GM21737 (cell line): ENCODE results near the gene CFAP53.
"Not testable (repeated sequence)": the region's sequence is repeated elsewhere in the genome, so short reads cannot be mapped to it uniquely, and the experiment has no call there.

Experiments
- ATAC-seq: cut with Tn5 transposase; IDR thresholded peaks from one replicate; pipeline ENCODE4 v1.9.1; 2021; ENCODE audit warnings: mild to moderate bottlenecking, moderate library complexity; ENCODE audit not compliant: unreplicated experiment

Gene CFAP53

DNA sequence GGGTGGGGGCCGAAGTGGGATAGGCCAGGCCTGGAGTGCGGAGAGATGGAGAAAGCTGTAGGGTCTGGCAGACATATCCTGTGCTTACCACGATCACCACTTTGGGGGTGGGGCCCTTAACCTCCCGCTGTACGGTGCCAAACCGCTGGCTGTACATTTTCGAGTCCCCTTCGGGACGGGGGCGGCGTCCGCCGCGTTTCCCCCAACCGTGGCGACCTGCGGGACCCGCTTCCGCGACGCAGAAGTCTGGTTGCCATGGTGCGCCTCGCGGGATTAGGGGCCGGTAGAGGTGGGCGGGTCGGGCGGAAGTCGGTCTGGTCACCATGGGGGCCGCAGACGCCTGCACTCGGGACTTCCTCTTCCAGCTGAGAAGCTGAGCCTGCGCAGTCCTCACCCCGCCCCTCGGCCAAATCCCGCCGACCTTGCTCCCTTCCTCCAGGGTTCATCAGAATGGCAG, at the start of gene CFAP53:
CFAP53 (minus strand) TSS at position 248 of the 457 bp plus-strand sequence; CDS start at position 157, 91 bp downstream.
- peak; percentile 80 for ATAC-seq

DNA sequence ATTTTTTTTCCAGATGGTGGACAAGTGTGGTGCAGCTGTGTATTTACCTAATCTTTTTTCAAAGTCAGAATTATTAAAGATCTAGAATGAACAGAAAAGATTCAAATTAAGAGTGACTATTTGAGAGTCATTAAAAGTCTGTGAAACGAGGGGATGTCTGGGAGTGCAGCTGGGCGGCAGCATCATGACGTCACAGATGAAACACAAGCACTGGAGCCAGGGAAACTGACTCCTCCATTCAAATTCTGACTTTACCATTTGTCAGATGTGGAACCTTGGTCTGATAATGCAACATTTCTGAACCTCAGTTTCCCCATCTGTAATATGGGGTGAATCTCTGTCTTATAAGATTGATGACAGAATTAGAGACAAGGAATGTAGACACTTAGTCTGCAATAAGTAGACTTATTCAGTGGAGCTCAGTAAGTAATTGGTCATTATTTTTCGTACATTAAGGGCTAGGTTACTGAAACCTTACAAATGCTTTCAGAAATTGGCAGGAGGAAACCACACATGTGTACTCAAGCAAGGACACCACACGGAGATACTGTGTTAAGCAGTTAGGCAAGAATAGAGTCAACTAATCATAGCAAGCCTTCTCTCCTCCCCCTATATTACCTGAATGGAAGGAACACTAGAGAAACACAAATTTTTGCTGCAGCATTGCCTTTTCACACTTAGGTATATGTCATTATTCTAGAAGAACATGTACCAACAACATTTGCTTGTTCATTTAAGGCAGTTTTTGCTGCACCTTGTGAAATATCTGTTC, 49.0 kb upstream of the CFAP53 start:
- peak; percentile 69 for ATAC-seq

DNA sequence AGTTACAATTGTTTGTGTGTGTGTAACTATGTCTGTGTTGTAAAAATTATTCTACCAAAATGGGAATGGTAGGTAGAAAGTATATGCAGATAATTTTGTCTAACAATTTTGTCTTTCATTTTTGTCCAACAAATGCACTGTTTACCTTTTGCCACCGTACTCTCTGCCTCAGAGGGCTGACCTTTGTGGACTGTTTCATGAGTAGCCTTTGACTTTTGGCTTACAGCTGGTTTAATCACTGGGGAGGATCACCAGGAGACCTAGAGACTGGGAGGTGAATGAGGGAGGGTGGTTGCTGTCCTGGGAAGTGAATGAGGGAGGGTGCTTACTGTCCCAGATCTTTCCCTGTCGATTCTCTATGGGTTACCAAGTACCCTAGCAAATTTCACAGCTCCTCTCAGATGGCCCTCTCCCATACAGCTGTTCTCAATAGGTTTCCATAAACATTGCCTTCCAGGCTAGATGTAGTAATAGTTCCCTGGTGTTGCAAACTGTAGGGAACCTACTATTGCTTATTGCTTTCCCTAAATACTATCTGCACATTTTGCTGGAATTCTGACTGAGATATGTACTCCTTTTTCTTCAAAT, 47.7 kb upstream of the CFAP53 start:
- ATAC-seq = no peak

- peak; percentile 21 for ATAC-seq
These were observed 46.8 kb upstream of the CFAP53 start for GRCh38 chr18:50313031-50313607.

GRCh38 chr18:50312296-50313030, 46.2 kb upstream of the CFAP53 start:
- ATAC-seq = peak; percentile 64

GRCh38 chr18:50311650-50312049, 45.4 kb upstream of the CFAP53 start:
- ATAC-seq = no peak

DNA sequence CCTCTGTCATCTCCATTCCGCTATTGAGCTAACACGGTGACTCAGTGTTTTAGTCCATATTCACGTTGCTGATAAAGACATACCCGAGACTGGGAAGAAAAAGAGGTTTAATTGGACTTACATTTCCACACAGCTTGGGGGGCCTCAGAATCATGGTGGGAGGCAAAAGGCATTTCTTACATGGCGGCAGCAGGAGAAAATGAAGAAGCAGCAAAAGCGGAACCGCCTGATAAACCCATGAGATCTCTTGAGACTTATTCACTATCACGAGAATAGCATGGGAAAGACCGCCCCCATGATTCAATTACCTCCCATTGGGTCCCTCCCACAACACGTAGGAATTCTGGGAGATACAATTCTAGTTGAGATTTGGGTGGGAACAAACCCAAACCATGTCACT, 43.8 kb upstream of the CFAP53 start:
- no peak for ATAC-seq

DNA sequence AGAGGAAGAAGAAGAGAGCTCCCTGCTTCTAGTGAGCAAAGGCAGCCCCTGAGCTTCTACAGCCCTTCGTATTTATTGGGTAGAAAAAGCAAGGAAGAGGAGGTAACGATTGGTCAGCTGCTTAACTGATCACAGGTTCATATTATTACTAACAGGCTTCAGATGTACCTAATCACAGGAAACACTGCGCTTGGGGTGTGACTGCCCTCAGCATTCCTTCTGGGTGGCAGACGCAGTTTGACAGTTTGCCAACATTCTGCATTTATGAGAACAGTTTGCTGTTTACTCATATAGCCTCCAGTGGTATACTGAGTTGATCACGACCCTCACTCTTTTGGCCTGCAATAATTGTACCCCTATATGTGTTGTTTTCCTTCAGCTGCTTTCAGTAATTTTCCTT, 42.6 kb upstream of the CFAP53 start:
- ATAC-seq = not testable (repeated sequence)

- peak; percentile 85 for ATAC-seq
These were observed 41.6 kb upstream of the CFAP53 start for GRCh38 chr18:50307738-50308470.

GRCh38 chr18:50307400-50307737, 41.1 kb upstream of the CFAP53 start:
- no peak for ATAC-seq

DNA sequence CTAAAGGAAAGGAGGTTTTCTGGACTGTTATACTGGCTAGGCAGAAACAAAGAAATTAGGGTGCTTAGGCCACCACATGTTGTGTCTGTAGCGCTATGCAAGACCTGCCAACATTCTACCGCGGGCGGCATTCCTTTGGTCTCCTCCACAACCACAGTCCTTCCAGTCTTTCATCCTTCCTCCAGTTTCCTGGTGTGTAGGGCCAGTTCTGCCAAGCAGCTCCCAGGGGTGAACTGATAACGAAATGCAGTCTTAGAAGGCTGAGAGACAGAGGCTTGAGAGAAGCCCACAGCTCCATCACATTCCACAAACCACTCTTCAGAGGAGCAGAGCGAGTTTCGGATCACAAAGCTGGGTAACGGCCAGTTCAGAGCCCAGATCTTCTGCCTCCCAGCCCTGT, 40.6 kb upstream of the CFAP53 start:
- no peak for ATAC-seq

- no peak for ATAC-seq
These were observed 34.8 kb upstream of the CFAP53 start for GRCh38 chr18:50301074-50301473.

DNA sequence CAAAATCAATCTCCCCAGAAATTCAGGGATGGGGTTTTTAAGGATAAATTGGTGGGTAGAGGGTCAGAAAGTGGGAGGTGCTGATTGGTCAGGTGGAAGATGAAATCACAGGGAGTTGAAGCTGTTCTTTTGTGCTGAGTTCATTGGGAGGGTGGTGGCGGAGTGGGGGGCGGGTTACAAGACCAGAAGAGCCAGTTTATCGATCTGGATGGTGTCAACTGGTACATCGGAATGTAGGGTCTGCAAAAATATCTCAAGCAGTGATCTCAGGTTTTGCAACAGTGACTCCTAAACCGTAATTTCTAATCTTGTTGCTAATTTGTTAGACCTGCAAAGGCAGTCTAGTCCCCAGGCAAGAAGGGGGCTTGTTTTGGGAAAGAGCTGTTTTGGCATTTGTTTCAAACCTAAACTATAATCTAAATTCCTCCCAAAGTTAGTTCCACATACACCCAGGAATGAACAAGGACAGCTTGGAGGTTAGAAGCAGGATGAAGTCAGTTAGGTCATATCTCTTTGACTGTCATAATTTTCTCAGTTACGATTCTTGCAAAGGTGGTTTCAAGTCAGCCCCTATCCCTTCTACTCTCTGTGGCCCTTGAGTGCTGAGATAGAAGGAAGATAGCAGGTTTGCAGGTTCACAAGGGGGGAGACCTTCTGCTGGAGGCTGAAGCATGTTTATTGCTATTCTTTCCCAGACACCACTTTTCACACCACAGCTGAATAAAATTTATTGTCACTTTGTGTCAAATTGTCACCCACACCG, 33.5 kb upstream of the CFAP53 start:
- ATAC-seq = no peak

DNA sequence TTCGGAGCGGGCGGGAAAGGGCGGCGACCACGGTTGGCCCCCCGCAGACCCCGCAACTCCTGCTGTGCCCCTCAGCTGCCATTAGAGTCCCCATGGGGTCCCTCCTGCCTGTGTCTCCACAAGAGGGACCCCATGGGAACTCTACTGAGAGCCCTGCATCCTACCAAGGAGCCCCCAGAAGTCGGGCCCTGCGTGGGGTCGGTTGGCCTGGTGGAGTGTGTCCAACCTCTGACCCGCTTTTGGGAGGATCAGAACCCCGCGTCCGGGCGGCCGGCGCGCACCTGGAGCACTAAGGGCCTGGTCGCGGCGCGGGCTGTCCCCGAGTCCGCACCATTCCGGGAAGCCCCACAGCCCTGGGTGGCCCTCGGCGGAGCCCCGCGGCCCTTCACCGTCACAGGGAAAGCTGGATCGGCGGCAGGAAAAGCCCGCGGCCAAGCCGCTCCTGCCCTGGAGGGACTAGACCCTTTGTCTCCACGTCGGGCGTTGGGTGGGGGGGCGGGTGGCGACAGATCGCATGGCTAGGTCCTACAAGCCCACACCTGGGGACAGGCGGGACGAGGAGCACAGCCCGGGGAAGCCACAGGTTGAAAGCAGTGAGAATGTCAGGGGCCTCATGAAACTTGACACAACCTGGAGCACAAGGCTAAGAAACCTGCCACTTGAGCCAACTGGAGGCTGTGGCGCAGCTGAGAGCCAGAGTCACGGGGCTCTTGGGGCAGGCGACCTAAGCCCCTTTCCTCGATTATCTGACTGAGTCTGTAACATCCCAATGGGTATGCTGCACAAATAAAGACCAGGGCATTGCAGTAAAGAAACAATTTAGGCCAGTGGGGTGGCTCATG, 32.4 kb upstream of the CFAP53 start:
- ATAC-seq = no peak

DNA sequence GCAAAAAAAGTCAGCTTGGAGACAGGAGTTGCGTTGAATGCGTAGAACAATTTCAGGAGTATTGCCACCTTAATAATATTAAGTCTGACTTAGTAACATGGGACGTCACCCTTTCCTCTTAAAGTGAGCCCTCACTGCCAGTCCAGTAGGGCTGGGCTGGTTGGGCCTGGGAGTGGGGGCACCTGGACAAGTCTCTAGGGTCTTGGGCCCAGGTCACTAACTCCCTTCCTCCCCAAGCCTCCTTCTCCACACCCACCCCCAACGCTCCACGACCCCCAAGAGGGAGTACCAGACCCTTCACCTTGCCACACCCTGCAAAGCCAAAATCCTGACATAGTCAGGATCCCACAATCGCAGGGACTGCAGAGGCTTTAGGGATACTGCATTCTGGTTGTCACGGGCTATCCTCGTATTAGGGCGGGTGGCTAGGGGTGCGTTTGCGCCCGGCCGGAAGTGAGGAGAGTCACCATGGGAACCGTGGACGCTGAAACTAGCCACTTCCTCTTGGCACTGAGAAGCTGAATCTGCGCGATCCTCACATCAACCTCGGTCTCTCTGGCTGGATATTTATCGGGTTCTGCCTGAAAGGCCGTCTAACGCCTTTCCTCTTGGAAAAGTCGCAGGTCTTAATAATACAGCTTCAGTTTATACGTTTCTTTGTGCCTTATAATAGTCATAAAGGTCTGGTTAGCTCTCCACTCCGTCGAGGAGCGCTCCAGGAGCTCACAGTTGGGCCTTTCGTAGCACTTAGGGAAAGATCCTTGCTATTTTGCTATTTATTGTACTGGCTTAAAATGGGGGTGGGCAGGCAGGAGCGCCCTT, 31.5 kb upstream of the CFAP53 start:
- peak; percentile 97 for ATAC-seq

- no peak for ATAC-seq
These were observed 26.7 kb upstream of the CFAP53 start for GRCh38 chr18:50293039-50293438.

DNA sequence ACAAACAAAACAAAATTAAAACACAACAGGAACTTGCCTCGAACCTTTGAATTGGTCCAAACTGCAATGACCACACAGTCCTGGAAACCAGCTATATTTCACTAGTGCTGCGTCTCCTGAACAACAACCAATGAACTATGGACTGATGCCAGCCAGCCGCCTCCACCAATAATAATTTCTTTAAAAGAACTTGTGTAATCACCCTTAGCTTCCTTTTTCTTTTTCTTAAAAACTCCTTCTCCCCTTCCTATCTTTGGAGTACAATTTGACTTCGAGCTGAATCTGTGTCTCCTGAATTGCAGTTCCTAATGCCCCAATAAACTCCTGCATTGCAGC, 22.8 kb upstream of the CFAP53 start:
- ATAC-seq = no peak

GRCh38 chr18:50288348-50289107, 22.2 kb upstream of the CFAP53 start:
- ATAC-seq = not testable (repeated sequence)
